Endothelial cell of umbilical vein (primary cell): ENCODE results near the gene SLC25A22. TPM values are rescaled to one million over a fixed set of nuclear protein-coding genes. Genes with fewer than 3 reads are reported as not detected.
A peak's percentile ranks its signal among the peaks of the same experiment; 100 is the strongest.

ENCODE experiments used
- BruUV-seq: library from RNA; stranded (reverse); fragments of 400-500 nt; replicated peaks from 2 replicates; lab custom pipeline; 2021; lab: Mats Ljungman, UMichigan
- CTCF ChIA-PET: fragments of 300-600, 350-600 bp; sonication (Branson Sonifier 250); formaldehyde crosslinking; loops from one replicate; lab custom pipeline; 2021; ENCODE audit warnings: antibody characterized with exemption, inconsistent platforms; lab: Charles Lee
- POLR2A ChIA-PET: fragments of 300-600, 350-600 bp; sonication (Branson Sonifier 250); formaldehyde crosslinking; loops from one replicate; lab custom pipeline; 2021; ENCODE audit warnings: antibody characterized with exemption, inconsistent platforms; lab: Charles Lee
- DNase-seq: peaks from one replicate; pipeline ENCODE4 v3.0.0-alpha.2; 2011; ENCODE audit warnings: low read depth, low spot score
- FAIRE-seq: peaks from 2 replicates; lab custom pipeline; 2011; peaks lifted over from hg19 to GRCh38; lab: Jason Lieb, UNC
- H2AFZ ChIP-seq: 2 replicates; pipeline ENCODE4 v1.6.0; 2012; ENCODE audit warnings: low read depth, low read length, control low read depth, inconsistent platforms
- H3K27ac ChIP-seq: 2 replicates; pipeline ENCODE4 v1.5.1; 2011; ENCODE audit warnings: low read depth, mild to moderate bottlenecking, control low read depth, low read length, moderate library complexity; ENCODE audit not compliant: insufficient read depth
- H3K27me3 ChIP-seq, 2 experiments: 2 replicates each; pipeline versions ENCODE4 v1.6.0 to v1.6.1; 2011; ENCODE audit warnings: low read length in 2 of 2, mixed read lengths in 1 of 2; ENCODE audit not compliant: control insufficient read depth in 2 of 2, insufficient read depth in 2 of 2
- H3K36me3 ChIP-seq, 2 experiments: 2 replicates in 1 of 2; 3 replicates in 1 of 2; pipeline ENCODE4 v1.5.1; 2011; ENCODE audit warnings: low read length in 2 of 2, mild to moderate bottlenecking in 1 of 2, moderate library complexity in 1 of 2; ENCODE audit not compliant: control insufficient read depth in 2 of 2, insufficient read depth in 2 of 2; ENCODE audit errors: extremely low read depth in 1 of 2
- H3K4me1 ChIP-seq: 3 replicates; pipeline ENCODE4 v1.5.1; 2011; ENCODE audit warnings: mild to moderate bottlenecking, low read length; ENCODE audit not compliant: control insufficient read depth, insufficient read depth; ENCODE audit errors: extremely low read depth
- H3K4me2 ChIP-seq: 2 replicates; pipeline ENCODE4 v1.6.1; 2011; ENCODE audit warnings: low read length, control low read depth, mixed read lengths; ENCODE audit not compliant: insufficient read depth
- H3K4me3 ChIP-seq, 3 experiments: fragments of 200-600 bp in 1 of 3; sonication (generic), shearing (Covaris generic) in 1 of 3; replicated peaks in 1 of 3; 2 replicates each; pipeline ENCODE4 v1.5.1; 2011 to 2016; ENCODE audit warnings: control low read depth in 3 of 3, low read length in 3 of 3, mild to moderate bottlenecking in 2 of 3, inconsistent platforms in 1 of 3, low read depth in 1 of 3, moderate library complexity in 1 of 3; ENCODE audit not compliant: insufficient read depth in 1 of 3
- H3K79me2 ChIP-seq: 2 replicates; pipeline ENCODE4 v1.6.0; 2012; ENCODE audit warnings: low read length, inconsistent platforms; ENCODE audit not compliant: control insufficient read depth, insufficient read depth
- H3K9ac ChIP-seq: replicated peaks from 2 replicates; pipeline ENCODE3; 2011; ENCODE audit warnings: low read length, control low read depth; ENCODE audit not compliant: insufficient read depth; ENCODE audit errors: extremely low read depth
- H3K9me1 ChIP-seq: replicated peaks from 3 replicates; pipeline ENCODE4 v1.6.0; 2011; ENCODE audit warnings: mild to moderate bottlenecking, low read length; ENCODE audit not compliant: control insufficient read depth, insufficient read depth; ENCODE audit errors: extremely low read depth
- H3K9me3 ChIP-seq: replicated peaks from 2 replicates; pipeline ENCODE4 v1.5.1; 2012; ENCODE audit warnings: low read length, inconsistent platforms; ENCODE audit not compliant: control insufficient read depth, insufficient read depth
- H4K20me1 ChIP-seq: replicated peaks from 2 replicates; pipeline ENCODE3; 2011; ENCODE audit warnings: mild to moderate bottlenecking, low read length; ENCODE audit not compliant: control insufficient read depth, insufficient read depth; ENCODE audit errors: extremely low read depth
- EZH2 ChIP-seq: IDR thresholded peaks from 2 replicates; pipeline ENCODE4 v1.6.1; 2012; ENCODE audit warnings: borderline replicate concordance, low read depth, mild to moderate bottlenecking, moderate library complexity, low read length, inconsistent platforms; ENCODE audit not compliant: severe bottlenecking
- FOS ChIP-seq: IDR thresholded peaks from 2 replicates; pipeline ENCODE4 v1.6.1; 2011; ENCODE audit warnings: mild to moderate bottlenecking, low read length, moderate library complexity, borderline replicate concordance; ENCODE audit not compliant: insufficient read depth
- GATA2 ChIP-seq: IDR thresholded peaks from 2 replicates; pipeline ENCODE4 v1.7.0; 2011; ENCODE audit warnings: low read depth, mild to moderate bottlenecking, moderate library complexity, mixed read lengths, low read length; ENCODE audit not compliant: insufficient read length, insufficient read depth
- JUN ChIP-seq: IDR thresholded peaks from 2 replicates; pipeline ENCODE4 v1.6.1; 2011; ENCODE audit warnings: borderline replicate concordance, low read depth; ENCODE audit not compliant: insufficient read length, insufficient read depth
- MYC ChIP-seq: IDR thresholded peaks from one replicate; pipeline ENCODE4 v1.6.1; 2011; ENCODE audit warnings: mild to moderate bottlenecking, low read depth, low read length
- POLR2A ChIP-seq: IDR thresholded peaks from 2 replicates; pipeline ENCODE4 v1.6.1; 2012; ENCODE audit warnings: low read depth, mild to moderate bottlenecking, control low read depth, low read length
- POLR2AphosphoS5 ChIP-seq: IDR thresholded peaks from 2 replicates; pipeline ENCODE4 v1.6.1; 2012; ENCODE audit warnings: low read depth, mild to moderate bottlenecking, control low read depth, low read length, moderate library complexity; ENCODE audit not compliant: insufficient read depth
- dilution Hi-C: fragments of 300-500 bp; cut with MboI; formaldehyde crosslinking; loops from one replicate; pipeline ENCODE4 v1.15.0; 2019; ENCODE audit warnings: low sequenced_read_pairs; ENCODE audit not compliant: extremely low pct_ligation_motif_present
- intact Hi-C: fragments of 100-400 bp; cut with micrococcal nuclease; formaldehyde crosslinking; loops from one replicate; pipeline ENCODE4 v1.10.0; 2022
- polyA plus RNA-seq, 4 experiments: library from polyadenylated mRNA; depleted of rRNA in 3 of 4; stranded (reverse) in 3 of 4; unstranded in 1 of 4; fragments of >200 nt; gene quantifications; 2 replicates each; pipeline versions ENCODE4 v1.2.1 to v1.2.3, GENCODE V29; 2011 to 2012; ENCODE audit warnings: missing spikeins in 1 of 4
- total RNA-seq: library from RNA; stranded (reverse); gene quantifications from 2 replicates; pipeline ENCODE4 v1.2.3, GENCODE V29; 2021
- TF ChIP-seq, protein P1 (sequence below), 2 donors: IDR thresholded peaks; 1 replicate in 1 of 2; 2 replicates in 1 of 2; pipeline ENCODE4 v1.5.1; 2011; ENCODE audit warnings: low read length in 2 of 2, mild to moderate bottlenecking in 2 of 2, moderate library complexity in 2 of 2, control low read depth in 1 of 2, inconsistent platforms in 1 of 2, low read depth in 1 of 2; ENCODE audit not compliant: insufficient read depth in 1 of 2; ENCODE audit errors: extremely low read depth in 1 of 2
- TF ChIP-seq, protein P2 (sequence below): IDR thresholded peaks from 2 replicates; pipeline ENCODE4 v1.6.1; 2011; ENCODE audit not compliant: insufficient read depth, insufficient read length

Gene SLC25A22
- total and polyA plus RNA-seq, 2 donors (not counting 3 experiments of a cell fraction or from before 2014, with no cell fraction given): 24.5 to 24.9 TPM

DNA sequence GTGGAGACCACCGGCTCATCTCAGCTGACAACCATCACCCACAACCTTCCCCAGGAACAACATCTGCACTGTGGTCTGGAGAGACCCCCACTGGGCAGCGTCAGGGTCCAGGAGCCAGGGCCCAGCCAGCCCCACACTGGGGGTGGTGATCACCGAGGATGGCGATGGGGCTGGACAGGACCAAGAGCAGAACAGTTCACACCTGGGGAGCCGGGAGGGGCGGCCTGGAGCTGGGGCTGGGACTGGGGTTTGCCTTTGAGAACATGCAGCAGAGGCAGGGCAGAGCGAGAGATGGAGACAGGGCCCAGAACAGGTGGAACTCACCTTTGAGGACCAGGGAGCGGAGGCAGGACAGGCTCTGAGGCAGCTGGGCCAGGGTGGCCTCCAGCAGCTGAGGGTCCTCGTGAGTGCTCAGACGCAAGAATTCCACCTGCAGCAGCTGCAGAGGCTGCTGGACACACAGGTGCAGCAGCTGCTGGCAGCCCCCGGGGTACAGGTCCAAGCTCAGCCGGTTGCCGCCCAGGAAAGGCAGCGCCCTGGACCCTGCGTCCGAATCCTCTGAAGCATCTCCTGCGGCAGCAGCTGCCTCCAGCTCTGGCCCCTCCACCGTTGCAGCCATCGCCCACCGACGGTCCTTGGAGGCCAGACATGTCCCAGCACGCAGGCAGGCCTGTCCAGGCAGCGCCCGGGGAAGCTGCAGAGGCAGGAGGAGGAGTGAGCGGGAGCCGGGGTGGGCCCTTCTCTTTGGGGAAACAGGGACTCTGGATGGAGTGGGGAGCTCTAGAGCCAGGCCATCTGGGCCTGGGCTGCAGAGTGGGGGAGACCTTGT is 5.9 kb upstream of the SLC25A22 start:
- Histone ChIP-seq H2AFZ (peak overlapping the region; percentile 11), H3K4me3 (peak overlapping the region; percentile 42 to 74 (median 59)), H3K9me1 (no peaks in the 10 kb centered on the region), H3K4me1 (peaks cover 21% of the 10 kb centered on the region), H3K36me3 (peaks cover 0 to 20% of the 10 kb centered on the region in 2 experiments), H4K20me1 (no peaks in the 10 kb centered on the region), H3K27ac (no peak overlapping the region), H3K9me3 (no peaks in the 10 kb centered on the region), H3K27me3 (no peaks in the 10 kb centered on the region), H3K79me2 (peaks cover 12% of the 10 kb centered on the region), H3K4me2 (peak overlapping the region; percentile 91), H3K9ac (peak overlapping the region; percentile 13)
- no TSS peak for BruUV-seq
- peak; percentile 8 for FAIRE-seq
- TF ChIP-seq EZH2 (no peak), POLR2AphosphoS5 (no peak), MYC (no peak), GATA2 (no peak), JUN (no peak), POLR2A (no peak), FOS (no peak)
- TF ChIP-seq, protein P1, sequence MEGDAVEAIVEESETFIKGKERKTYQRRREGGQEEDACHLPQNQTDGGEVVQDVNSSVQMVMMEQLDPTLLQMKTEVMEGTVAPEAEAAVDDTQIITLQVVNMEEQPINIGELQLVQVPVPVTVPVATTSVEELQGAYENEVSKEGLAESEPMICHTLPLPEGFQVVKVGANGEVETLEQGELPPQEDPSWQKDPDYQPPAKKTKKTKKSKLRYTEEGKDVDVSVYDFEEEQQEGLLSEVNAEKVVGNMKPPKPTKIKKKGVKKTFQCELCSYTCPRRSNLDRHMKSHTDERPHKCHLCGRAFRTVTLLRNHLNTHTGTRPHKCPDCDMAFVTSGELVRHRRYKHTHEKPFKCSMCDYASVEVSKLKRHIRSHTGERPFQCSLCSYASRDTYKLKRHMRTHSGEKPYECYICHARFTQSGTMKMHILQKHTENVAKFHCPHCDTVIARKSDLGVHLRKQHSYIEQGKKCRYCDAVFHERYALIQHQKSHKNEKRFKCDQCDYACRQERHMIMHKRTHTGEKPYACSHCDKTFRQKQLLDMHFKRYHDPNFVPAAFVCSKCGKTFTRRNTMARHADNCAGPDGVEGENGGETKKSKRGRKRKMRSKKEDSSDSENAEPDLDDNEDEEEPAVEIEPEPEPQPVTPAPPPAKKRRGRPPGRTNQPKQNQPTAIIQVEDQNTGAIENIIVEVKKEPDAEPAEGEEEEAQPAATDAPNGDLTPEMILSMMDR (IDR thresholded peaks at IDR 0.05; ENCODE audit: extremely low read depth in 1 of 2, insufficient read depth in 1 of 2, low read depth in 1 of 2, low read length in 2 of 2): no peak
- TF ChIP-seq, protein P2, sequence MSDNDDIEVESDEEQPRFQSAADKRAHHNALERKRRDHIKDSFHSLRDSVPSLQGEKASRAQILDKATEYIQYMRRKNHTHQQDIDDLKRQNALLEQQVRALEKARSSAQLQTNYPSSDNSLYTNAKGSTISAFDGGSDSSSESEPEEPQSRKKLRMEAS: no peak
- DNase-seq: no peak
- ChIA-PET POLR2A (no interaction called here), CTCF (interaction anchor here (1.0 to 1.4 kb wide), 2 partner anchors 31 to 36 kb away, joined by 3 to 4 read pairs; no protein-coding TSS in a partner anchor)
- dilution Hi-C loops (no loop called here), intact Hi-C loops (no loop called here)
